ENCODE measurements around the gene CASTOR1.

Gene CASTOR1

GRCh38 chr22:30297991-30298701 is 8.8 kb upstream of the CASTOR1 start:
- no peak for DNase-seq

GRCh38 chr22:30297276-30297990 is 8.1 kb upstream of the CASTOR1 start:
- DNase-seq: no peak

GRCh38 chr22:30296833-30297232 is 7.5 kb upstream of the CASTOR1 start:
- DNase-seq: no peak

DNA sequence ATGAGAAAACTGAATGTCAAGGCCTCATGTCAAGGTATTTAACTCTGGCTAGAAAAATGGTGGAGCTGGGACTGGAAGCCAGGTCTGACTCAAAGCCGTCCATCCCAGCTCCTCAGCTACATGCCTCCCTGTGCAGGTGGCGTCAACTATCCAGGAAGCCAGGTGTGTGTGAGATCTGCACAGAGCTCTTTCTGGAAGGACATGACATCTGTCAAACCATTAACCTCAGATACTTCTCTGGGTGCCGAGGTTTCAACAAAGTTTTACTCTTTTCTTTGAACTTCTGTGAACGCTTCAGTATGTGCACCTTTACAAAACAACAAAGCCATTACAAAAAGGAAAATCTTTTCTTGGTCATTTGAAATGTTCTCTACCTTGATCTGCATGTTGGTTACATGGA is 7.0 kb upstream of the CASTOR1 start:
- DNase-seq: no peak

DNA sequence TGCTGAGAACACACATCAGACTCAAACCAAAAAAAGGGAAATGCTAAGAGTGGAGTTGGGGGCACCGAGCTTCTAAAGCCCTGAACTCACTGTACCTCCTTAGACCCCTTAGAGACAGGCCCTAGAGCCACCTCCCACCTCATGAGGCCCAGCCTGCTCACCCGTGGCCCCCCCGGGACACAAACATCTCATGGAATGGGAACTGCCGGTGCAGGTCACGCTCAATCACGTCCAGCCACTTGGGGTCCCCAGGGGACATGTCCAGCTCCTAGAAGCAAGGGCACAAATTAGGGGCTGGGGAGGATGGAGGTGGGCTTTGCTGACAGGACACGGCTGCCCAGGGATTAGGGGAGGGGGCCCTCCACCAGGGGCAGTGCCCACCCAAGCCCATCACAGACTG is 6.3 kb upstream of the CASTOR1 start:
- DNase-seq: no peak

- DNase-seq: no peak
Measured at GRCh38 chr22:30294830-30295229, 5.5 kb upstream of the CASTOR1 start.

DNA sequence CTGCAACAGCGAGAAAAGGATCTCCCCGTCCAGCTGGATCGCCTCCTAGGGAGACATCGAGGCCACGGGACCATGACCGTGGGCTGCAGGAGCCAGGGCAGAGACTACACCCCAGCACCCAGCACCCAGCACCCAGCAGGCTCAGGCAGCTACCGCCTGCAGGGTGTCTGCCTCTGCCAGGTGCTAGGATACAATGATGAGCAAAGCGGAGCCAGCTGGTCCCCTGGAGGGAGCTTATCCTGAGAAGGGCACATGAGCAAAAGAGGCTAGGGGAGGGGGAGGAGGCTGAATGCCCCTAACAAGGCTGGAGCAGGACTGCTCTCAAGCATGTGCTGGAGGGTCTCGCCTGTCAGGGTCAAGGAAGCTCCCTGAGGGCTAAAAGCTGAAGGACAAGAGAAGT is 4.8 kb upstream of the CASTOR1 start:
- DNase-seq: no peak

GRCh38 chr22:30293026-30293425 is 3.7 kb upstream of the CASTOR1 start:
- DNase-seq: no peak

DNA sequence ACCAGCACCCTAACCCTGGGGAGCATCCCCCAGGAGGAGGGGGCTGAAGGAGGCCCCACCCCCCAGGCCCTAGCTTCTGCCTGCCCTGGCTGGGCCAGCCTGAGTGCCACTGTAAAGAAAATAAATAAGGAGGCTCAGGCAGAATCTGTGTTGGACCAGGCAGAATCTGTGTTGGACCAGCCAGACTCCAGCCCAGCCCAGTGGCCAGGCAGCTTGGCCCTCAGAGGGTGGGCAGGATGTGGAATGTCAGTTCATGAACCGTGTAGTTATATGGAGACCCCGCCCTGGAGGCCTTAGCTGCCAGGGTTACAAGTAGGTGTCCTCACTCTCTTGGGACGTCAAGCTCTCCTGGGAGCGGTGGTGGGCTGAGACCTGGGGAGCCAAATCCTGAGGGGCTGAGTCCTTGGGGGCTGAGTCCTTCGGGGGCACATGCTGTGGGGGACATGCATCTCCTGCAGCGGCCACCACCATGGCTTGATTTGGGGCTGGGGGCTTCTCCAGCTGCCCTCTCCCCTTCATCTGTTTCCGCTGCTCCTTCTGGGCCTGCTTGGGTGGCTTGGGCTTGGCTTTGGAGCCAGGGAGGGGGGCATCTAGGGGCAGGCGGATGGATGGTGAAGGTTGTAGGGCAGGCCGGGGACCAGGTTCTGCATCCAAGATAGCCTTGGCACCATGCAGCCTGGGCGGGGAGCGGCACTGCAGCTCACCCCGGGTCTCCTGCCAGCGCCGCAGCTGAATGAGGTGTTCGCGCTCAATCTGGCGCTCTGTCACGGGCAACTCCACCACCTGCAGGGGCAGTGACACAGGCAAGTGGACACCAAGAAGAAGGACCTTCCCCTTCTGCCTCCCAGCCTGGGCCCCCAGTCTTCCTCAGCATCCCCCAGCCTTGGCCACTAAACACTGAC is 3.0 kb upstream of the CASTOR1 start:
- no peak for DNase-seq

DNA sequence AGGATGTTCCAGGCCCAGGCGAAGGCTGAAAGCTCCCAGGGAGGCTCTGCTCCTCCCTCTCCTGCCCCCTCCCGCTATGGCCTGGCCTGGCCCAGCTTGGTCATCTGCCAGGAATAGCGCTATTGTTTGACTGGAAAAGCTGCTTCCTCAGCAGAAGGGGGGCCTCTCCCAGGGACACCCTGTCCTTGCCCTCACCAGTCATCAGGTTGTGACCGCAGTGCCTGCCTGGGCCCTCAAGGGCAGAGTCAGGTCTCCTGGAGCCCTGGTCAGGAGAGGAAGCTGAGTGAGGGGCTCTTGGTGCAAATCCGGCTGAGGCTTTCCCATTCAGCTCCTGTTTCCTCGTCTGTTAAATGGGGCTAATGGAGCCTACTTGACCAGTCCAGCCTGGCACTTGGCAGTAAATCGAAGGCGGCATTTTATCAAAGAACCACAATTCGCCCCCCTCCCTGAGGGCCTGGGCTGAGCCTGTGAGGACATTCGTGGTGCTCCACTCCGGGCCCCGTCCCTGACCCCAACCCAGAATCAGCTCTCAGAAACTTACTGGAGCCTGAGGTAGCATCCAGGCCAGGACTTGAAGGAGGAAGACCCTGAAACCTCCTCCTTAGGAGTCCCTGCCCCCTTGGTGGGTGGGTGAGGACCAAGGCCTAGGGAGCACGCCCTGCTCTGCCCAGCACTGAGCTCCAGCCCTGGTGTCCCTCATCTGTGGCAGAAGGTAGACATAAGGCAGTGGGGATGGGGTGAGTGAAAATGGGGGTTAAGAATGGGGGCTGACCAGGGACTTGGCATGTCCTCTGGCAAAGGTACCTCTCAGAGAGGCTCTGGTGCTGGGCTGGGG is 2.0 kb upstream of the CASTOR1 start:
- DNase-seq: no peak

DNA sequence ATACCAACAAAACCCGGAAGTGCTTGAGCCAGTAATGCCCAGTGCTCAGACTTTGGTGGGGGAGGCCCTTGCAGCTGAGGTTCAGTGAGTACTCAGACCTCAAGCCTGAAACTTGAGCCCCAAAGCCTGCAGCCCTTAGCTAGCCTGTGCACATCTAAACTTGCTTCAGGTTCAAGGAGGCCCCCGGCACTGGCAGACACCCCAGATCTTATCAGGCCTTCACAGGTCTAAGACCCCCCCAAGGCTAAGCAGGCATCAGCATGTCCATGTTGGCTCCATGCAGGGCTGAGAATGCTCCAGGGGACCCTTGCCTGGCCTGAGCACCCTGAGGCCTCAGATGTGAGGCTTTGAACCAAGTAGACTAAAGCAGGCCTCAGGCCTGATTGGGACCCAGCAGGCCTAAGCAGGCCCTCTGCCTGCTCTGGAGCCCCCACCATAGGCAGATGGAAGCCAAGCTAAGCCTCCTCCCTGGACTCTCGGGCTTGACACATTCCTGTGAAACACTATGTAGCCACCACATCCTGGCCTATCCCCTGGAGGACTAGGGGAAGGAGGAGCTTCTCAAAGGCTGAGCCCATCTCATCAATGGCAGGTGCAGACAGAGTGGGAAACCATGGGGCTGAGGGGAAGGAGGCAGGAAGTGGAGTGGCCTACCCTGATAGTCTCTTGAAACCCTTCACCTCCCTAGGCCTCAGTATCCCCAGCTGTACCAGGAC is 1.2 kb upstream of the CASTOR1 start:
- no peak for DNase-seq

GRCh38 chr22:30289980-30290313 is 642 bp upstream of the CASTOR1 start:
- no peak for DNase-seq

DNA sequence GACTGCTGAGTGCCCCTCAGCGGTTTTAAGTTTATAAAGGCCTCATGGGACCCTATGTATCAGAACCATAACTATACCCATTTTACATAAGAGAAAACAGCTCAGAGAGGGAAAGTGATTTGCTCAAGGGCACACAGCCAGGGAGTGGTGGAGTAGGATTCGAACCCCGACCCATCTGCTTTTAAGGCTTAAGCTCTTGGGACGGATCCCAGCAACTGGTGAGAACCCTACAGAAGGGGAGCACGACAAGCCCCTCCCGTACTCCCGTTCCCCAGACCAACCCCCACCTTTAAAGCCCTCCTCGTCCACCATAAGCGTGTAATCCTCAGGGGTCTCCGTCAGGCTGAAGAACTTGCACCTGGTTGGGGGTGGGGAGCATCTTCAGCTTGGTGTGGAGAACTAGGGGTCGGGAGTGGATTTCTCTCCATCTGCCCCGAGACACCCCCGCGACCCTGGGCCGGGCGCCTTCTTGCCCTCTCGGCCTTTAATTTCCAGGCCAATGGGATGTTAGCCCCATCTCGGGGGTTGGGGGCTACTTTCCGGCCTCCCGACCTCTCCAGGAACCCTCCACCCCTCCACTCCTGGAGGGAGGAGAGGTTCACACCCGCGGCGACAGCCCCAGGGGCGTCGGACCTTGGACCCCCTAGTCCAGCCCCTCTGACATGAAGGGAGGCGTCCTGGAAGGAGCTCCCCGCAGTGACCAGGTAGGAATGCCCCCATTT is 725 bp downstream of the CASTOR1 start:
- no peak for DNase-seq

GRCh38 chr22:30287648-30288418 is 1.5 kb downstream of the CASTOR1 start:
- DNase-seq: no peak

GRCh38 chr22:30286813-30287647 is 2.3 kb downstream of the CASTOR1 start:
- DNase-seq: no peak

DNA sequence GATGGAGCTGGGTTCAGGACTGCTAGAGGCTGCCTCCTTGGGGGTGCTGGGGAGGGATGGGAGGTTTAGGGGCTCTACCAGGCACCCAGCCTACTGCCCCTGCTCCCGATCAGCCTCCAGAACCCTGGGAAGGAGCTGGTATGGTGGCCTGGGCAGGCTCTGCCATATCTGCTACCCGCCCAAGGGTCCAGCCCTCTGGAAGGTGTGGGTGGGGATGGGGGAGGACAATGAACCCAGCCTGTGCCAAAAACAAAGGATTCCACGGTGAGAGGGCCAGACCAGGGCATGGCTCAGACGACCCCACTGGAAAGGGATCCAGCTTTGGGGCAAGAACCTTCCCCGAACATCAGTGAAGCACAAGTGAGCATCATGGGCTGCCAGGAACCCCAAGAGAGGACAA is 3.0 kb downstream of the CASTOR1 start:
- DNase-seq: no peak

GRCh38 chr22:30285846-30286200 is 3.5 kb downstream of the CASTOR1 start:
- no peak for DNase-seq

DNA sequence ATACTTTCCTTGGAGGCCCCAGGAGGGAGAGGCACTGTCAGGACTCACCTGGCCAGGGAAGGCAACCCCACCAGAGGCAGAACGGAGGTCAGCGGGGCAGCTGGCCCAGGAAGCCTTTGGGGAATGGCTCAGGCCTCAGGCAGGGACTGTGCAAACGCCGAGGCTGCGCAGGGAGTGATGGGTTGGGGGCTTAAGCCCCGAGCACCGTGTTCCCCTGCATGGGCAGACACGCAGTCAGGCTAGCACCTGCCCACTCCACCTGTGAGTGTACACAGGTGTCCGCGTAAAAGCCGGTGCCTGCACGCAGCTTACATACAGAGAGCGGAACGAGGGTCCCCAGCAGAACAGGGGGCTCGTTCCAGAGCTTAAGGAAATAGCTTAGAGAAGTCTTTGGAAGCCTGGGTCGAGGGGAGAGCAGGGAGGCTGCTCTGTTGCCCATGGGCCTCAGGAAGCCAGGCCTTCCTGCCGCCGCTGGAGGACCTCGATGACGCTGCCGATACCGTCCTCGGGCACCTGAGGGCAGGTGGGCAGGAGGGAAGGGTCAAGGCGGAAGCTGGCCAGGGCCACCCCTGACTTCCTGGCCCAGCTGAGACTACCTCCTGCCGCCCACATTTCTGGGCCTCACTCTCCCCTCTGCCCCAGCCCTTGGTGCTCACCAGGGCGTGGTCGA is 4.0 kb downstream of the CASTOR1 start:
- no peak for DNase-seq

GRCh38 chr22:30284666-30285065 is 4.6 kb downstream of the CASTOR1 start:
- DNase-seq: no peak

All from NCI-H1436 treated with DMSO at 0.1 percent for 48 hours (cell line).